Colonic mucosa (tissue), 4 donors: ENCODE results near the gene PAPOLB. TPM values are rescaled to one million over a fixed set of nuclear protein-coding genes. Genes with fewer than 3 reads are reported as not detected.

Experiments used
- DNase-seq: peaks from one replicate; pipeline ENCODE4 v3.0.0-alpha.2; 2020
- H3K27ac ChIP-seq: fragments of 200-600 bp; one replicate; pipeline ENCODE4 v1.8.0; 2021
- H3K27me3 ChIP-seq: fragments of 200-600 bp; one replicate; pipeline ENCODE4 v1.8.0; 2021
- H3K36me3 ChIP-seq: fragments of 200-600 bp; one replicate; pipeline ENCODE4 v1.8.0; 2021
- H3K4me1 ChIP-seq: fragments of 200-600 bp; one replicate; pipeline ENCODE4 v1.8.0; 2021; ENCODE audit warnings: mild to moderate bottlenecking
- H3K4me3 ChIP-seq: fragments of 200-600 bp; one replicate; pipeline ENCODE4 v1.8.0; 2021
- H3K9ac ChIP-seq, 2 donors: one replicate each; pipeline ENCODE4 v1.7.0; 2013; ENCODE audit warnings: control low read depth in 2 of 2, low read depth in 2 of 2, low read length in 2 of 2
- H3K9me3 ChIP-seq: fragments of 200-600 bp; one replicate; pipeline ENCODE4 v1.8.0; 2021
- CTCF ChIP-seq: fragments of 200-600 bp; IDR thresholded peaks from one replicate; pipeline ENCODE4 v1.8.0; 2022; ENCODE audit warnings: antibody characterized with exemption, mild to moderate bottlenecking
- intact Hi-C: fragments of 100-400 bp; cut with DNase I; formaldehyde crosslinking; loops from one replicate; pipeline ENCODE4 v1.14.1; 2022
- total RNA-seq, 2 donors: library from RNA; stranded (reverse); fragmentation: NEBNext Ultra II Directional in 1 of 2; extraction: Animal tissue kit (Norgen Biotek cat#: 25700) in 1 of 2; gene quantifications; one replicate each; pipeline ENCODE4 v1.2.1, GENCODE V29; 2021
- donor health status: healthy.
- donor health status: DM: no; HTN: no; CAD: no.
- donor health status: DM: no; HTN: no; CAD: no.

Gene PAPOLB
- total RNA-seq, 2 donors from 2014 or later = 0.05 TPM; not detected in 1

- Histone ChIP-seq H3K36me3 (no peaks in the 10 kb centered on the region), H3K27me3 (no peaks in the 10 kb centered on the region), H3K4me3 (no peak overlapping the region), H3K9ac (no peak overlapping the region), H3K9me3 (no peaks in the 10 kb centered on the region), H3K4me1 (no peaks in the 10 kb centered on the region), H3K27ac (no peak overlapping the region)
- TF ChIP-seq CTCF = no peak
- intact Hi-C loops = loop anchor here (10.0 kb wide), 1 partner anchor 246 kb away; no protein-coding TSS in a partner anchor
- DNase-seq = no peak
Observed at GRCh38 chr7:4838626-4839334, 23.1 kb downstream of the PAPOLB start.

GRCh38 chr7:4837803-4838625 is 23.8 kb downstream of the PAPOLB start:
- DNase-seq = no peak
- Histone ChIP-seq H3K36me3 (no peaks in the 10 kb centered on the region), H3K4me1 (no peaks in the 10 kb centered on the region), H3K27ac (no peak overlapping the region), H3K27me3 (no peaks in the 10 kb centered on the region), H3K4me3 (no peak overlapping the region), H3K9ac (no peak overlapping the region), H3K9me3 (no peaks in the 10 kb centered on the region)
- TF ChIP-seq CTCF = no peak
- intact Hi-C loops = loop anchor here (10.0 kb wide), 1 partner anchor 247 kb away; no protein-coding TSS in a partner anchor

GRCh38 chr7:4837041-4837802 is 24.6 kb downstream of the PAPOLB start:
- no peaks in the 10 kb centered on the region for H3K36me3 ChIP-seq
- no peak overlapping the region for H3K4me3 ChIP-seq
- intact Hi-C loops = loop anchor here (10.0 kb wide), 1 partner anchor 248 kb away; no protein-coding TSS in a partner anchor
- H3K27me3 ChIP-seq = no peaks in the 10 kb centered on the region
- no peak for DNase-seq
- H3K9ac ChIP-seq = no peak overlapping the region
- TF ChIP-seq CTCF = no peak
- no peaks in the 10 kb centered on the region for H3K9me3 ChIP-seq
- H3K4me1 ChIP-seq = no peaks in the 10 kb centered on the region
- no peak overlapping the region for H3K27ac ChIP-seq

GRCh38 chr7:4836206-4836661 is 25.6 kb downstream of the PAPOLB start:
- Histone ChIP-seq H3K4me3 (no peak overlapping the region), H3K9me3 (no peaks in the 10 kb centered on the region), H3K36me3 (no peaks in the 10 kb centered on the region), H3K9ac (no peak overlapping the region), H3K27ac (no peak overlapping the region), H3K4me1 (no peaks in the 10 kb centered on the region), H3K27me3 (no peaks in the 10 kb centered on the region)
- intact Hi-C loops = loop anchor here (10.0 kb wide), 1 partner anchor 249 kb away; no protein-coding TSS in a partner anchor
- no peak for DNase-seq
- TF ChIP-seq CTCF = no peak
